NB4 (cell line): ENCODE data around the gene ATN1.

ENCODE experiments used
- DNase-seq: peaks from one replicate; pipeline ENCODE4 v3.0.0; 2010; ENCODE audit warnings: low read depth
- H3K4me3 ChIP-seq: one replicate; pipeline ENCODE4 v1.5.1; 2011; ENCODE audit warnings: mild to moderate bottlenecking, low read depth, low read length, moderate library complexity
- CTCF ChIP-seq: IDR thresholded peaks from one replicate; pipeline ENCODE4 v1.5.1; 2012; ENCODE audit warnings: low read depth, low read length
- MAX ChIP-seq: IDR thresholded peaks from 2 replicates; pipeline ENCODE4 v1.6.1; 2011; ENCODE audit warnings: low read depth, low read length
- MYC ChIP-seq: IDR thresholded peaks from 2 replicates; pipeline ENCODE4 v1.6.1; 2011; ENCODE audit warnings: low read depth, low read length
- POLR2A ChIP-seq: IDR thresholded peaks from 2 replicates; pipeline ENCODE4 v1.6.1; 2011; ENCODE audit warnings: mild to moderate bottlenecking; ENCODE audit not compliant: insufficient read length; ENCODE audit errors: extremely low read depth

ATN1 gene

GRCh38 chr12:6970096-6970527 is 42.4 kb downstream of the ATN1 start:
- no peak for DNase-seq
- no peak for TF ChIP-seq MAX
- TF ChIP-seq CTCF, result no peak
- no peak for TF ChIP-seq POLR2A
- TF ChIP-seq MYC, result no peak; the same call in 1 of the 2 replicates

GRCh38 chr12:6974180-6974579 is 46.4 kb downstream of the ATN1 start:
- H3K4me3 ChIP-seq, result no peak overlapping the region
- no peak for DNase-seq
- TF ChIP-seq MAX (no peak), CTCF (no peak), POLR2A (no peak), MYC (no peak)

More at GRCh38 chr12:6970096-6970527, 42.4 kb downstream of the ATN1 start:
- H3K4me3 ChIP-seq, result peak overlapping the region; percentile 97

- TF ChIP-seq MYC, result no peak
- TF ChIP-seq CTCF, result no peak
- TF ChIP-seq POLR2A, result no peak
- TF ChIP-seq MAX, result no peak
- no peak overlapping the region for H3K4me3 ChIP-seq
Measured at GRCh38 chr12:6975297-6976032, 47.7 kb downstream of the ATN1 start.

GRCh38 chr12:6977653-6978052 is 49.9 kb downstream of the ATN1 start:
- H3K4me3 ChIP-seq, result no peak overlapping the region
- no peak for TF ChIP-seq POLR2A
- DNase-seq, result no peak

More at GRCh38 chr12:6975297-6976032, 47.7 kb downstream of the ATN1 start:
- DNase-seq, result no peak

- H3K4me3 ChIP-seq, result no peak overlapping the region
- peak; percentile 10 for TF ChIP-seq POLR2A
- no peak for TF ChIP-seq MAX
- DNase-seq, result no peak
Measured at GRCh38 chr12:6978188-6978587, 50.4 kb downstream of the ATN1 start.

- no peak overlapping the region for H3K4me3 ChIP-seq
- DNase-seq, result no peak
- TF ChIP-seq POLR2A (no peak), MYC (no peak), MAX (no peak), CTCF (no peak)
Measured at GRCh38 chr12:6978611-6979011, 50.9 kb downstream of the ATN1 start.

GRCh38 chr12:6979021-6979420 is 51.3 kb downstream of the ATN1 start:
- no peak overlapping the region for H3K4me3 ChIP-seq
- DNase-seq, result no peak
- TF ChIP-seq POLR2A (no peak), MAX (no peak), CTCF (no peak), MYC (no peak)
